GM18858 (cell line): Measurements from ENCODE around the gene MYL7.

Experiments
- ATAC-seq: cut with Tn5 transposase; IDR thresholded peaks from one replicate; pipeline ENCODE4 v1.9.1; 2021; ENCODE audit not compliant: unreplicated experiment

MYL7 gene

DNA sequence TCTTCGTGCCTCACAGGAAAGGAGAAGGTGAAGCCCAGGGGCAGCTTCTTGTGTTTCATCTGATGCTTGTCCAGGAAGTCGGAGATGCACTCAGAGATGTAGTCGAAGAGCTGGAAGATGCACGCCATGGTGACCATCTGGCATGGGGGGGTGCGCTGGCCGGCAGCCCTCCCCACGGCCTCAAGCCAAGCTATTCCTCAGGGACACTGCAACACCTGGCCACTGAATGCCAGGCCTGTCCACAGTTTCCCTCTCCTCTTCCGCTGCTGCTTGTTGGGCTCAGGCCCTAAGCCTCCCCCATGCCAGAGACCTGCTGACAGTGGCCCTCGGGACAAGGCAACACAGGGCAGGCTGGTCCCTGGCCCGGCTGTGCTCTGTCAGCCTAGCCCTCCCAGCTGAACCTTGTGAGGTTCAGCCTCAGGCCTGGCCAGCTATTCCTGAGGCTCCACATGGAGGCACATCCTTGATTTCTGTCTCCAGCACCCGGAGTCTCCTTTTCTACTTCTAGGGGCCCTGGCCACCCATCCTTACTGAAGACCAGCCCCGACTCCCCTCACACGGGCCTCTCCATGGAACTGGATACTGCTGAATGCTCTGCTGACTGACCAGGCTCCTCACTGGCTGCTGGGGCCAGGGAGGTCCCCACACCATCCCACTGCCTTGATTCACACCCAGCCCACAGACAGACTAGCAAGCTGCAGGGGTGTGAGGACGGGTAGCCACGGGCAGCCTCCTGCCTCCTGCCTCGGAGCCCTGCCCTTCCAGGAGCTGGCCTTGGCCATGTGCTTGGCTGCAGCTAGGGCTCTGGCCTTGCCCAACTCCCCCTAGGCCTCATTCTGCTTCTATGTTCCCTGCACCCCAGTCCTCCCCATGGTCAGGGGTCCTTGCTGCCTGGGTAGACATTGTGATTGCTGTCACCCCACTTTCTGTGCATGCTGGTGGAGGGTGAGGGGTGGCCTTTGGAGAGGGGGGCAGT lies 10.1 kb upstream of the MYL7 start:
- ATAC-seq, result no peak

DNA sequence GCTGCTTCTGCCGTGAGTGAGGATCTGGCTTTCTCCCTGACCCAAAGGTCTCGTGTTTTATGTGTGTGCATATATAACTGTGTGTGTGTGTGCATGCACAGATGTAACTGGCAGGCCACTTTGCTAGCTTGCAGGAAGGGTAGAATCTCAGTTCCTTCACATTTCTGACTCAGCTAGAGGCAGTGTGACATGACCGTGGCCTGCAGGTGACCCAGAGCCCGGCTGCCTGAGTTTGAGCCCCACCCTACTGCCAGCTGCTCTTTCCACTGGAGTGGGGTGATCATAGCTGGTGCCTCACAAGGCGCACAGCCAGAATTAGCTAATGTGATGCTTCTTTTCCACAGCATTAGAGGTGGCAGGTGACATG lies 9.3 kb upstream of the MYL7 start:
- ATAC-seq, result peak; percentile 73

DNA sequence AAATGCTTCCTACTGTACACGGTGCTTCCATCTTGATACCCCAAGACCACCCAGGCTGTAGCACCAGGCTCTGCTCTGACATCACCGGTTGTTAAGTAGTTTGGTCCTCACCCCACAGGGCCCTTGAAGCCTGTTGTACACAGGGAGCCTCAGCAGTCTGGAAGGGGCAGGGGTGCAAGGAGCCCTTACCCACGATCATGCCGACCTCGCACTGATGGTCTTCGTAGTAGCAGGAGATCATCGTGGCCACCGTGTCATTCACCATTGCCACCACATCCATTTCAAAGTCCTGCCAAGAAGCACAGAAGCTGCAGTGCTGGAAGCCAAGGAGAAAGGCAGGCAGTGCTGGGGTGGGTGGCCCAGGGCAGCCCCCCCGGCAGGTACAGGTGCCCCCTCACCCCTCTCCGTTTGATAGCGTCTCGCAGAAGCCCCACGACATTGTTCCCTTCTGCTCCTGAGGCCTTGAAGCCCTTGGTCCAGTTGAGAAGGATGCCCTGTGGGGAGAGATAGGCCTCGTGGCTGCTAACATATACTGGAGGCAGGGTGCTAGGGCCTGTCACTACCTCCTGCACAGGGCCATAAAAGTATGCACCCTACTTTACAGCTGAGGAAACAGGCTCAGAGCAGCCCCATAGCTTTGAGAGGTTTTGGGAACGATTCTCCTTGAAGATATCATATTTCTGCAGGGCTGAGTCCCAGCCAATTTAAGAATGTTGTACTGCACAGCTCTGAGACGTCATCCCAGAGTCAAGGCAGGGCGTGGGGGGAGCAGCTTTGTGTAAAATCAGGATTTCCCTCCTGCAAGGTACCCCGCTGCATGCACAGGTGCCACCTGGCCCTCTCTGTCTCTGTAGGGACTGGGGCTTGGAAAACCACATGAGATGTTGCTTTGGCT lies 8.7 kb upstream of the MYL7 start:
- no peak for ATAC-seq

DNA sequence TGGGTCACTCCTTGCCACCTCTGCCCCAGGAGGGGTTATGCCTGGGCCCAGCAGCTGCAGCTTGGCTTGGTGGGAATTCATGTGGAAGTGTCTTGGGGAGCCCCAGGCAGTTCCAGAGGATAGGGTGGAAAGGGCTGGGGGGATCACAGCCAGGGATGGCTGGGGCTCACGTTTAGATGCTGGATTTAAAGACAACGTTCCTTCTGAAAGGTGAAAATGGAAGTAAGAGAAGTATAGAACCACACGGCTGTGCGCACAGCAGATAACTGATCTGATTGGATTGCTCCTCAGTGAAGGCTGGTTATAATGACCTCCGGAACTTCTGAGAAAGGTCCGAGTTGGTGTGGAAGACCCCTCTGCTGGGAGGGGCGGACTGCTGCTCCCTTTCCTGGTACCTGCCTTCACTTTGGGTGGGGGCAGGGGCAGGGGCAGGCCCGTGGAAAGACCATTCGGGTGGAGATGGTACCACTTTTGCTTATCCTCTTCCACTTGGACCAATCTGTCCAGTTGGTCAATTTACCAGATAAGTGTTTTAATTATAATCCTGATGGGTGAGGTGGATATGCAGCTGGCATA lies 7.9 kb upstream of the MYL7 start:
- no peak for ATAC-seq

DNA sequence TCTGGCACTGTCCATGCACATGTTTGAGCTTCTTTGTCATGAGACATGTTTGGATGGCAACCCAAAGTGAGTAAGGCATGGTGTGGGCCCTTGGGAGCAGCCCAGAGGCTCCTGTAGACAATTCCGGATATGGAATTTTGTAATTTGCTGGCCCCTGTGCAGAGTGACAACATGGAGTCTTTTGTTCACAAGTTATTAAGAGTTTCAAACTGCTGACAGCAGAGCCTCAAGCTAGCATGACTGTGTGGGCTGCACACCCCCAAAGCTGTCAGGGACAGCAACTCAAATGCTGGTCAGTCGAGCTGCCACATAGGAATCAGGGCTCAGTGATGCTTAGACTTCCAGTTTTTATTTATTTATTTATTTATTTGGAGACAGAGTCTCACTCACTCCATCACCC lies 7.0 kb upstream of the MYL7 start:
- no peak for ATAC-seq

DNA sequence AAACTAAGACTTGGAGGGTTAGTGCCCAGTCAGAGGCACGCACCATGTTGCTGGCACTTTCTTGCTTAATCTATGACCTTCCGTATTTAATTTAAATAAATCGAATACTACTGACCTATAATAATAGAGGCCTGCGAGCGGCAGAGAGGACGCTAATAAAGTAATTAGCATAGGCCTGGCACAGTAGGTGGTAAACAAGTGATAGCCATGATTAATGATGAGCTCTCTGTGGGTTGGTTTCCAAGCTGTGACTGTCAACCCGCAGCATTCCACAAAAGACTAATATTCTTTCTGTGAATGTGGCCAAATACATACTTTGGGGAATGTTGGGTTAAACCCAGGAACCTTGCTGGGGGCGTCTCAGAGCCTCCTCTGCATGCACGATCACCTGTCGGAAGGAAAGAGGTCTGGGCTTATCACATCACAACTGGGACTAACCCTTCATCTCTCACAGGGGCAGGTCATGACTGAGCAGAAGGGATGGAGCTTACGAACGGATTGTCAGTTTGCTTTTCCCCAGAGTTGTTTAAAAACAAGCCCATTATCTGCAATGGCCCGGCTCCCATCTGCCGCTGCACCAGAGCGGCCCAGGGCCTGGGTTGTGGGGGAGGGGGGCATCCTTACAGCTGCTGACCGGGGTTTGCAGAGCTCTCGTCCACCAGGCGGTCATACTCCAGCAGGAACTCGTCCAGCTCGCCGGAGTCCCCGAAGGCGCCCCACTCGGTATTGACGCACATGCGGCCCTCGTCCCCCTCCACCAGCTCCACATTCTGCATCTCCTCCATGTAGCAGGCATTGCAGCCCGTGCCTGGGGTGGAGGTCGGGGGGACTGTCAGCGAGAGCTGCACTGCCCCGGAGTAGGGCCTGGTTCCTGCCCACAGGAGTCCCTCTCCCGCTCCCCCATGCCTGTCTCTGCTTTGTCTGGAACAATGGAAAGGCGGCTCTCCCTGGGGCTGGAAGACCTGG lies 6.2 kb upstream of the MYL7 start:
- no peak for ATAC-seq

DNA sequence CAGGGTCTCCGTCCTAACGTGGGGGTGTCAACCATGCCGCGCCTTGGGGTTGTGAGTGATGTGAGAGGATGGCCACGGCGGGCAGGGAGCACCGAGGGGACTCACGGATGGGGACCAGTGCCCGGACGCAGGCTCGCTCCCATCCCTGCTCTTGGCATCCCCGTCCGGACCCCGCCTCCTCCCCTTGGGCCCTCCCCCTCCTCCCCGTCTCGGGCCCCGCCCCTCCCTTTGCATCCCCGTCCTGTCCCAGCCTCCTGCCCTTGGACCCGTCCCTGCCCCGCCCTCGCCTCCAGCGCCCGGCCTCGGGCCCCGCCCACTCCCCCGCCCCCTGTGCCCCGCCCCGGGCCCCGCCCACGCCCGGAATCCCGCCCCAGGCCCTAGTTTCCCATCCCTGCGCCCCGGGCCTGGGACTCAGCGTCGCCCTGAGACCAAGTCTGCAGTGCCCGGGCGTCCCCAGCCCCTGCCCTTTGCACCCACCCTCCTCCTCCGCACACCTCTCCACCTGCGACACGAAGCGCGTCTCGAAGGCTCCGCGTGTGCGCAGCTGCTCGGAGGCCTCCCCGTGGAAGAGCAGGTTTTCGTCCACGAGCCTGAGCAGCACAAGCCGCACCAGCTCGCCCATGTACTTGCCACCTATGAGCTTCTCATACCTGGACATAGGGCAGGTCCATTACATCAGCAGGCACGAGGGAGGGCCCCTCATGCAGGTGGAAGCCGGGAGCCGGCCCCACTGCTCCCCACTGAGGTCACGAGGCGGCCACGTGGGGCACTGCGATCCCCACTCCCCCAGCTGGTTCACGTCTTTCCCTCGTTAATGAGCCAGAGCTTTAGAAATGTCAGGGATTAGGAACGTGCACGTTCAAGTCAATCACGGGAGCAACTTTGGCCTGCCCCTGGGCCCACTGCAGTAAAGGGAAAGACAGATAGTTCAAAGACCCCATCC lies 5.1 kb upstream of the MYL7 start:
- no peak for ATAC-seq

DNA sequence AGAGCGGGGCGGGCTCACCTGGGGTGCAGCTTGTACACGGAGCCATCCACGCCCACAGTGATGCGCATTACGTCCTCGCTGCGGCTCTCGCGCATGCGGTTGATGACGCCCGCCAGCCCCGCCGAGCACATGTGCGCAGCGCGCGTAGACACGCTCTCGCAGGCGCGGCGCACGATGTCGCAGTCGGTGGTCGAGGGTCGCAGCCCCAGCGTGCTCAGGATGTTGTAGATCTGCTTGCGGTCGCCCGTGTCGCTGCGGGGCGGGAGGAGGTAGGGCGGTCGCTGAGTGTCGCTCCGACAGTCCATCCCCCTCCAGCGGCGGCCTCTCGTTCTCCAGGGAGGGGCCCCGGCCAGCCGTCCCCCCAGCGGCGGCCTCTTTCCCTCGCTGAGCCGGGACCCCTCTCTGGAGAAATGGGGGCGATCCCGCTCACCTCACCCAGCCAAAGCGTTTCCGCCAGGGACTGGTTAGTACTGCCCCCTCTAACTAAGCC lies 4.4 kb upstream of the MYL7 start:
- no peak for ATAC-seq

DNA sequence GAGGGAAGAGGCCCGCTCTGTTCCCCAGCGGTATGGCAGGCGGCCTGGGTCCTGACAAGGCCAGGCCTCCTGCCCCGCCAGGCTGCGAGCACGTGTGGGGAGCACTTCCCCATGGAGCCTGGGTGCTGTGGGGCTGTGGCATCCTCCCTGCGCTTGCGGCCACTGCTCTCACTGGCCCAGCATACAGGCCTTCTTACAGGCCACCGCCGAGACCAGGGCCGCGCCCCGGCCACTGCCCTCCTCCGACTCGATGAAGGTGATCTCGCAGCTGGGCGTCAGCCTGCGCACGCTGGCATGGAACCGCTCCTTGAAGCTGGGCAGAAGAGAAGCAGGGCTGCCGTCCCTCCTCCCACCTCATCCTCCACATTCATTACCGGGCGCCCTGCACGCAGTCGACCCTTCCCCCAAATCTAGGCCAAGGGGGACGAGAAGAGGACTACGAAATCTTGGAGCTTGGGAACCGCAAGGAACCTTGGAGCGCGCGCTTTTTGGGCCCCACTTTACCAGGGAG lies 3.9 kb upstream of the MYL7 start:
- no peak for ATAC-seq

DNA sequence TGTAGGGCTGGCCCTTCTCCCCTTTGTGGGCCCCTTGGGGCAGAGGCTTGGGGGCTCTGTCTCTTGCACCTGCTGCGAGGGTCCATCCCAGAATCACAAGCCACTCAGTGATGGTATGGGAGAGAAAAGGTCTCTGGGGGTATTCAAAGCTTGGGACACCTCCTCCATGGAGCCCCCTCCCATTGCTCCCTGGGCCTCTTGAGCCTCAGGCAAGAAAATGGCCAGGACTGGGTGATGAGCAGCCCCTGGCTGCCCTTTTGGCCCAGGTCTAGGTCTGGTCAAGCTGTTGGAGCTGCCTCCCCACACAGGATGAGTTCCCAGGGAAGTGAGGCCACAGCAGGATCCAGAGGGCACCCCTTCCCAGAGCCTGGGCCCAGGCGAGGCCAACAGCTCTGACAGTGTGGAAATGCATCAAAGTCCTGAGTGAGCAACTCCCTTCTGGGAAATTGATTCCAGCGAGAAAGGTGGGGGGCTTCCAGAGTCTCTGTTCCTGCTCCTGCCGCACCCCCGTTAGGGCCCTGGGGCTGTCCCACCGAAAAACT lies 3.4 kb upstream of the MYL7 start:
- ATAC-seq, result no peak

DNA sequence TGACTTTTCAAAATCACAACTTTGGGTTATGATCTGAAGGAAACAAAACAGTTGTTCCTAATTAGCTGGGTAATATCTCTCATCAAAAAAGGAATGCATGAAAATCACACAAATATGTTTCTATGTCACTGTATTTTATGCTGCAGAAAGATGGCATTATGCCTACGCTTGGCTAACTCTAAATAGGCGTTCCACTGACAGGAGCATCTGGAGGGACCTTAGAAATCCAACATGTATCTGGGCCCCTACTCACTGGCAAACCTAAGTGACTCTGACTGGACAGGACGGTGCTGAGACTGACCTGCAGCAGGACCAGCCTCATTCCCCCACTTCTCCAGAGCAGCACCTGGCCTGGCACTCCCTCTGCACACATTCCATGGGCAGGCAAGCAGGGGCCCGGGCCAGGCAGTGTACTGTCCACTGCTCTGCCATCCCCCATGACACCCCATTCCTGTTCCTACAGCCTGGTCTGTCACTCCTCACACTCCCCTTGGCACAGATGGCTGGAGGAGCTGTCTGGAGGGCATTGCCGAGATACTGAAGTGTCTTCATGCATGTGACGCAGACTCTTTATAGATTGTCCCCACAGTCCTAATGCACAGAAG lies 2.6 kb upstream of the MYL7 start:
- no peak for ATAC-seq

DNA sequence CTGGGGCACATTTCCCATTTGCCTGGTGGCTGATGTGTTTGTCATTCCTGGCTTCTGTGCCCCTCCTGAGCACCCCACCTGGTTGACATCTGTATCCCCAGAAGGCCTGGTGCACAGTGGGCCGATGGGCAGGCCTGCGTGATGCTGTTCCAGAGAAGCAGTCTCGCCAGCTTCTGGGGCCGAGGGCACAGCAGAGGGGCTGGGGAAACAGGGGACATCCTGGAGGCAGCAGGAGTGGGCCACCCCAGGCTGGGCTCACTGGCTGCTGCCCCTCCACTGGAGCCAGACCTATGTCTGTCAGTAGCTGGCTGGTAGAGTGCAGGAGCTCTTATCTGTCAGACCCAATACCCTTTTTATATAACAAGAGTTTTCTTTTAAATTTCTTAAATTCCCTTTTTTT lies 896 bp upstream of the MYL7 start:
- no peak for ATAC-seq

DNA sequence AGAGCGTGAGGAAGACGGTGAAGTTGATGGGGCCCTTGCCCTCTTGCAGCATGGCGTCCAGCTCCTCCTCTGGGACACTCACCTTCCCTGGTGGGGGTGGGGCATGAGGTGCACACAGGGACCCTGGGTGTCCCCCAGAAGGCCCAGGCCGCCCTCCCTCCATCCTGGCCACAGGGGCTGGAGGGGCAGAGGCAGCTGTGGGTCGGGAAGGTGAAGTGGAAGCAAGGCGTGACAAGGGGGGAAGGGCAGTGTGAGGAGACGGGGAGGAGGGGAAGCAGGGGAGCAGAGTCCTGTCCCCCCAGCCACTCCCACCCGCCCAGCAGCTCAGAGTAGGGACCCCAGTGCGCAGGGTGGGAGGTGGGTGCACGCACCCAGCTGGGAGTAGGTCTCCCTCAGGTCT lies 791 bp downstream of the MYL7 start:
- no peak for ATAC-seq

DNA sequence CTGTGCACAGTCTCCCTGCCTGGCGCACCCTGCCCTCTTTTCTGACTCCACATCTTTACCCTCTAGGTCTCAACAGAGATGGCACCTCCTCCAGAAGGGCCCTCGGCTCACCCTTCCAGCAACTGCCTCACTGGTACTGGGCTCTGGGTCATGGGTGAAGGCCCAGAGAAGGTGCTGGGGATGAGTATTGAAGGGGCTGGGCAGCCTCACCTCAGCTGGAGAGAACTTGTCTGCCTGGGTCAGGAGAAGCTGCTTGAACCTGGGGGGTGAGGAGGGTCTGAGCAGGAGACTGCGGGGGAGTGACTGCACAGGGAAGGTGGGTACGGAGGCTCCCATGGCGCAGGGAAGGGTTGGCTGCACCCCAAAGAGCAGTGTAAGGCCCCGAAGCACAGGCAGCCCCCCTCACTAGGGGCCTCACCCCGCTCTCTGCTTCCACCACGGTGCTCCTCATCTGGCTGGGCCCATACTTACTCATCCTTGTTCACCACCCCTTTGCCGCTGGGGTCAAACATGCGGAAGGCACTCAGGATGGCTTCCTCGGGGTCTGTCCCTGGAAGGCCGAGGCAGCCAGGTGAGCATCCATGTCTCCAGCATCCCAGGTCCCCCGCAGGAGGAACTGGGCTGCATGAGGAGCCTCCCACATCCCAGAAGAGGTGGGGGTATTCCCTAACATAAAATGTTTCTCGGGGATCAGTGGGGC lies 1.7 kb downstream of the MYL7 start:
- no peak for ATAC-seq

DNA sequence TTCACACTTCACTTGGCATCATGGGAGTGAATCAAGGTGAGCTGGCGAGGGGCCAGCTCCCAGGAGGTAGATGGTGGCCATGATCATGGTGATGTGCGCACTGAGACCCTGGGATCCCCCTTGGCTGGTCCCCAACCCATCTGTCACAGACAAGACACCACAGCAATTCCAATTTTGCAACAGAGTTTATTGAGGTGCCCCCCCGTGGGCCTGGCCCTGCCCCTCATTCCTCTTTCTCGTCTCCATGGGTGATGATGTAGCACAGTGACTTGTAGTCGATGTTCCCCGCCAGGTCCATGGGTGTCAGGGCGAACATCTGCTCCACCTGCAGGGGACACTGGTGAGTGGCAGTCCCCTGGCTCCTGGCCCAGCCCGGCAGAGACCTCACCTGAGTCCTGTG lies 2.4 kb downstream of the MYL7 start:
- ATAC-seq, result no peak

DNA sequence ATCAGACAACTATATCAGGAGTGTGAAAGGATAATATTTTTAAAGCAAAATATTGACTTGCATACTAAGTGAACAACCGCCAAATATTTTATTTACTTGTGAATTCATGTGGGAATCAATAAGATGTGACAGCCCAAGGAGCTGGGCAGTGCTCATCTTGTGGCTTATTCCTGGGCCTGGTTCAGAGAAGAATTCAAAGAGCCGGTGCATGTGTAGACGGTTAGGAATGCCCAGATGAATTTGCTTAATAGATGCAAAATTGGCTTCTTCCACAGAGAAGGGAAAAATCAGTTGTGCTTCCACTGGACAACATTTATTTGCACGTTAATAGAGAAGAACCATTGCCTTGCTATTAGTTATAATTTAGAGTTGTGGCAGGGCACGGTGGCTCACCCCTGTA lies 4.4 kb downstream of the MYL7 start:
- ATAC-seq, result no peak

DNA sequence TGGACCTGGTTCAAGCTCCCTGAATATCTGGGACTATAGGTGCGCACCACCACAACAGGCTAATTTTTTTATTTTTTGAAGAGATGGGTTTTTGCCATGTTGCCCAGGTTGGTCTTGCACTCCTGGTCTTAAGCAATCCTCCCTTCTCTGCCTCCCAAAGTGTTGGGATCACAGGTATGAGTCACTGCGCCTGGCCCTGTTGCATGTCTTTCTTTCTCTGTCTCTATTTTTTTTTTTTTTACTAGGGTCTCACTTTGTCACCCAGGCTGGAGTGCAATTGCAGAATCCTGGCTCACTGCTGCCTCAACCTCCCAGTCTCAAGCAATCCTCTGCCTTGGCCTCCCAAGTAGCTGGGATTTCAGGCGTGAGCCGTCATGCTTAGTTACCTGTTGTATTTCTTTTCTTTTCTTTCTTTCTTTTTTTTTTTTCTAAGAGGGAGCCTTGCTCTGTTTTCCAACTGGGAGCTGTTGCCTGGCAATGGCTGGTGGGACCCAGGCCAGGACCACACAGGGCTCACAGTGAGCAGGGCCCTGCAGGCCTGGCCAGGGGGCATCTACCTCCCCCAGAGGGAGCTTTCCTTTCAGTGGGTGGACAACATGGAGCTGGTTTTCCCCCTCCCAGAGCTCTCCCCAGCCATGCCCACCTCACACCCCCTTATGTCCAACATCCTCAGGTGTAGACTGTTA lies 6.0 kb downstream of the MYL7 start:
- no peak for ATAC-seq
